Rectal smooth muscle tissue (tissue), 1 donor: Measurements from ENCODE around the gene GMDS.

Experiments used
- H3K27ac ChIP-seq: one replicate; pipeline ENCODE4 v1.7.0; 2013; ENCODE audit warnings: low read depth, low read length, inconsistent platforms
- H3K27me3 ChIP-seq: one replicate; pipeline ENCODE4 v1.7.0; 2013; ENCODE audit warnings: low read length; ENCODE audit not compliant: control insufficient read depth, insufficient read depth
- H3K36me3 ChIP-seq: one replicate; pipeline ENCODE4 v1.7.0; 2013; ENCODE audit warnings: low read length; ENCODE audit not compliant: control insufficient read depth, insufficient read depth
- H3K4me1 ChIP-seq: one replicate; pipeline ENCODE4 v1.7.0; 2013; ENCODE audit warnings: low read length; ENCODE audit not compliant: control insufficient read depth, insufficient read depth
- H3K4me3 ChIP-seq: one replicate; pipeline ENCODE4 v1.7.0; 2013; ENCODE audit warnings: low read length
- H3K9ac ChIP-seq: one replicate; pipeline ENCODE4 v1.7.0; 2013; ENCODE audit warnings: low read length

Gene GMDS

DNA sequence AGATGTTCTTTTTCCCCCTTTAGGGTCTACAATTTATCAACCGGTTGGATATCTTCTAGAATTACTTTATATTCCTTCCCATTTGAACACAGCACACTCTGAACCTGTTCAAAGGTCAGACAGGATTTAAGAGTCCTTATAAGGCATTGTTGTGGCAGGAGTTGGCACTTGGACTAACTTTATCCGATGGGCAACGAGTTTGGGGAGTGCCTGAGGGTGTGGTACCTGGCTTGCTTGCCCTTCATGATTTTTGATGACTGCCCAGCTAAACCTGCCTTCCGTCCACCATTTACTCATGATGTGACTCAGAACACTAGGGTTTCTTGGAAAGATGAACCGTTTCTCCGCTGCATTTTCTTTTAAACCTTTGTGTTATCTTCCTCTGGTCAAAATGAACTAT is 350.5 kb downstream of the GMDS start:
- Histone ChIP-seq H3K4me1 (no peaks in the 10 kb centered on the region), H3K27me3 (no peaks in the 10 kb centered on the region), H3K4me3 (no peak overlapping the region), H3K27ac (no peak overlapping the region), H3K9ac (no peak overlapping the region), H3K36me3 (no peaks in the 10 kb centered on the region)

- Histone ChIP-seq H3K4me3 (no peak overlapping the region), H3K4me1 (no peaks in the 10 kb centered on the region), H3K36me3 (no peaks in the 10 kb centered on the region), H3K9ac (no peak overlapping the region), H3K27me3 (no peaks in the 10 kb centered on the region), H3K27ac (no peak overlapping the region)
Observed at GRCh38 chr6:1893470-1894130, 351.8 kb downstream of the GMDS start.

DNA sequence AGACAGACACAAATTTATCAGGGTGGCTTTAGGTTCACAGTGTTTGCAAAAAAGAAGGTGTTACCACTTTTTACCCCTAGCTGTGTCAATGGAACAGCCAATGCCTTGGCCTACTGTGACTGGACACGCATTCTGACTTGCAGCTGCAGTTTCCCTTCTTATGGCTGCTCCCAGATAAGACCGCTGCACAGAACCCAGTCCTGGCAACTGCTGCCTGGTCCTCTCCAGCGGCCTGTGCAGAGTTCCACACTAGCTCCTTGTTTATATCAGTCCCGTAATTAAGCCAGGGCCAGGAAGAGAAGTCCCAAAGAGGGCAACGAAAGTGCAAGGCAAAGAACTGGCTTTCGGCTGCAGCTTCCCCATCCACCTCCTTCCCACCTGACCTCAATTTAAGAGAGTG is 352.7 kb downstream of the GMDS start:
- H3K4me3 ChIP-seq: no peak overlapping the region
- H3K4me1 ChIP-seq: no peaks in the 10 kb centered on the region
- H3K27me3 ChIP-seq: no peaks in the 10 kb centered on the region
- no peak overlapping the region for H3K27ac ChIP-seq
- H3K36me3 ChIP-seq: no peaks in the 10 kb centered on the region
- H3K9ac ChIP-seq: no peak overlapping the region

GRCh38 chr6:1890987-1891386 is 354.4 kb downstream of the GMDS start:
- Histone ChIP-seq H3K9ac (no peak overlapping the region), H3K4me3 (no peak overlapping the region), H3K36me3 (no peaks in the 10 kb centered on the region), H3K27me3 (no peaks in the 10 kb centered on the region), H3K4me1 (no peaks in the 10 kb centered on the region), H3K27ac (no peak overlapping the region)

DNA sequence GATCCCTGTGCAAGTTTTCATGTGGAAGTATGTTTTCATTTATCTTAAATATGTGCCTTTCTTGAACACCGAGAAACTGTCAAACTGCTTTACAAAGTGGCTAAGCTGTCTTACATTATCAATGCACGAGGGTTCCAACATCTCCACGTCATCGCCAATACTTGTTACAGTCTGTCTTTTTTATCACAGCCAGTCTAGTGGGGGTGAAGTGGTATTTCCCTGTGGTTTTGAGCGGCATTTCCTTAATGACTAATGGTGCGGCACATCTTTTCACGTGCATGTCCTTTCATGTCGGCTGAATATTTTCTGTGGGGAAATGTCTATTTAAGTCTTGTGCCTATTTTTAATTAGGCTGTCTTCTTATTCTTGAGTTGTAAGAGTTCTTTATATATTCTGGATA is 355.3 kb downstream of the GMDS start:
- Histone ChIP-seq H3K27ac (no peak overlapping the region), H3K9ac (no peak overlapping the region), H3K4me3 (no peak overlapping the region), H3K4me1 (no peaks in the 10 kb centered on the region), H3K36me3 (no peaks in the 10 kb centered on the region), H3K27me3 (no peaks in the 10 kb centered on the region)

- Histone ChIP-seq H3K4me3 (no peak overlapping the region), H3K4me1 (no peaks in the 10 kb centered on the region), H3K27ac (no peak overlapping the region)
Observed at GRCh38 chr6:1885576-1886011, 359.8 kb downstream of the GMDS start.

GRCh38 chr6:1884313-1884712 is 361.1 kb downstream of the GMDS start:
- Histone ChIP-seq H3K27ac (no peak overlapping the region), H3K27me3 (no peaks in the 10 kb centered on the region), H3K4me1 (no peaks in the 10 kb centered on the region), H3K36me3 (no peaks in the 10 kb centered on the region), H3K4me3 (no peak overlapping the region), H3K9ac (no peak overlapping the region)

More at GRCh38 chr6:1885576-1886011, 359.8 kb downstream of the GMDS start:
- no peak overlapping the region for H3K9ac ChIP-seq
- no peaks in the 10 kb centered on the region for H3K27me3 ChIP-seq
- H3K36me3 ChIP-seq: no peaks in the 10 kb centered on the region

DNA sequence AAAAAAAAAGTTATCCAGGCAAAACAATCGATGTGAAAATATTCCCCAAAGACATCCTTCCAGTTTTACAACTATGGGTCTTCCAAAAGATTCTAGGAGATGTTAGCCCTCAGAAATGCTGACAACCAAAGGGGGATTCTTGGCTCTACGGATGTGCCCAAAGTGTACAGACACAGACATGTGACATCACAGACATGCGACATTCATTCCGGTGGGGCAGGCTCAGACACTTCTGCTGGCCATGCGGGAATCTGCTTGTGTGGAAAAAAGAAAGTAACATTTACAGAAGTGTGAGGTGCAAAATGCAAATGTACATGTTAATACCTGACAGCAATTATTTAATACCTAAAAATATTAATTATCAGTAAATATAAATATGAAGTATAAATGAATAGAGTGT is 367.1 kb downstream of the GMDS start:
- H3K9ac ChIP-seq: no peak overlapping the region
- no peak overlapping the region for H3K4me3 ChIP-seq
- H3K4me1 ChIP-seq: no peaks in the 10 kb centered on the region
- no peak overlapping the region for H3K27ac ChIP-seq
- no peaks in the 10 kb centered on the region for H3K27me3 ChIP-seq
- H3K36me3 ChIP-seq: no peaks in the 10 kb centered on the region

DNA sequence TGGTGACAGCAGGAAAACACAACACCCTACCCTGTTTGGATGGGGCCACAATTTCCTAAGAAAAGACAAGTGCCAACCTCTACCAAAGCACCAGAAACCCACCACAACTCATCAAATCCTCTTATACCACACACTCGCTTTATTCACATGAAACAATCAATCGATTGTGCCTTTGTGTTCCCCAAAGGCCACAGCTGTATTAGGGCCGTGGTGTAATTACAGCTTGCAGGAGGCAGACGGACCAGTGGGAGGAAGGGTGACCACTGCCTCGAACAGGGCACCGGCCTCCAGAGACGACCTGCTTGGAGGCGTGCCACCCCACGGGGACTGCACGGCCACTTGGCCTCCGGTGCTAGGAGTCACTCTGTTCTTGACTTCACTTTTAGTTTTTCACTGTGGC is 371.6 kb downstream of the GMDS start:
- Histone ChIP-seq H3K4me3 (no peak overlapping the region), H3K27me3 (no peaks in the 10 kb centered on the region), H3K27ac (no peak overlapping the region), H3K9ac (no peak overlapping the region), H3K4me1 (peaks cover 3% of the 10 kb centered on the region), H3K36me3 (no peaks in the 10 kb centered on the region)

GRCh38 chr6:1872649-1873131 is 372.7 kb downstream of the GMDS start:
- Histone ChIP-seq H3K27ac (no peak overlapping the region), H3K4me1 (peaks cover 3% of the 10 kb centered on the region), H3K27me3 (no peaks in the 10 kb centered on the region), H3K9ac (no peak overlapping the region), H3K4me3 (no peak overlapping the region), H3K36me3 (no peaks in the 10 kb centered on the region)

DNA sequence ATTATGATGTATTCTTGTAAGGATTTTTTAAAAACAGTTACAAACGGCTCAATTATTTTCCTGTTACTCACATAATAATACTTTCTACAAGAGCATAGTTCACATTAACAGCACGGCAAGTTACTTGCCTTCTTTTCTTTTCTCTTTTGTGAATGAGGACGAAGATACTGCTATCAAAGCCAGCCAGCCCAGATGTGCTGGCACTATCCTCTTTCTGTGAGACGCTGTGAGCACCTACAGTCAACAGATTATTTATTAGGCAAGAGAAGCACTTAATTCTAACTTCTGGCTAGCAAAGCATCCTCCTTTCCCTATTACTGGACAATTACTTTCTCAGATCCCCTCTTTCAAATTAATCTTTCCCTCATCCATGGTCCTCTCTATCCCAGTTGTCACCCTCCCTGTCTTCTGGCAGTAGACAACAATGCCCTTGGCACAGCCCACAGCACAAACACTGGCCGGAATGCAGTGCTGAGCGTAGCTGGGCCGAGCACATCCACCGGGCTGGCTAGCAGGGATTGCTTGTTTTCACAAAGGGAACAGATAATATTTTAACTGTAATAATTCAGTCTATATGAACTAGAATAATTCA is 373.6 kb downstream of the GMDS start:
- H3K9ac ChIP-seq: no peak overlapping the region
- no peak overlapping the region for H3K27ac ChIP-seq

DNA sequence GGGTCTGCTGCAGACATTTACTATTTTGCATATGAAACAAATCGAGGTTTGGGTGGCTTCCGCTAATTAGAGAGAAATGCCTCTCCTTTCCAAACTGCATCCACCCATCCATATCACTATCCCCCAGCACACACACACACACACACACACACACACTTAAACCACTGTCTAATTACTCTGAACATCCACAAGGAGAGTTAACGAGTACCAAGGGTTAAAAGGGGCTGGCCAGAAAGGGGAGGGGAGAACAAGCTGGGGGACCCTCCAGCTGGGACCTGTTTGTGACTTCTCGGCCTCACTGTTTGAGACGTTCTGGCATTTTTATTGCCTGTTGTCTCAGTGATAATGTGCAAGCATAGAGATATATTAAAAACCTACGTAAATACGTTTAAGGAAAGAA is 374.5 kb downstream of the GMDS start:
- Histone ChIP-seq H3K27me3 (no peaks in the 10 kb centered on the region), H3K36me3 (no peaks in the 10 kb centered on the region), H3K9ac (no peak overlapping the region), H3K27ac (no peak overlapping the region), H3K4me1 (peaks cover 3% of the 10 kb centered on the region), H3K4me3 (no peak overlapping the region)

More for the DNA sequence above, 373.6 kb downstream of the GMDS start:
- Histone ChIP-seq H3K27me3 (no peaks in the 10 kb centered on the region), H3K36me3 (no peaks in the 10 kb centered on the region), H3K4me3 (no peak overlapping the region), H3K4me1 (peaks cover 3% of the 10 kb centered on the region)

GRCh38 chr6:1870251-1870650 is 375.2 kb downstream of the GMDS start:
- H3K4me1 ChIP-seq: peaks cover 3% of the 10 kb centered on the region
- H3K27me3 ChIP-seq: no peaks in the 10 kb centered on the region
- H3K36me3 ChIP-seq: no peaks in the 10 kb centered on the region
- no peak overlapping the region for H3K9ac ChIP-seq
- no peak overlapping the region for H3K4me3 ChIP-seq
- no peak overlapping the region for H3K27ac ChIP-seq
